H1 (cell line): ENCODE data around the gene NPTX1. TPM values are rescaled to one million over a fixed set of nuclear protein-coding genes. Genes with fewer than 3 reads are reported as not detected.

Experiments
- CTCF ChIA-PET: fragments of 300-600 bp; sonication (Branson Sonifier 250); formaldehyde crosslinking; loops from one replicate; lab custom pipeline; 2021; ENCODE audit not compliant: partially characterized antibody; lab: Charles Lee
- POLR2A ChIA-PET: fragments of 300-600 bp; sonication (Branson Sonifier 250); formaldehyde crosslinking; loops from one replicate; lab custom pipeline; 2021; ENCODE audit warnings: inconsistent platforms; ENCODE audit not compliant: partially characterized antibody; lab: Charles Lee
- DNase-seq, 2 experiments: peaks; one replicate each; pipeline versions ENCODE4 v3.0.0 to v3.0.0-alpha.2; 2010 to 2022; ENCODE audit warnings: low spot score in 2 of 2, low read depth in 1 of 2, mixed read lengths in 1 of 2
- FAIRE-seq: peaks from 2 replicates; lab custom pipeline; 2011; peaks lifted over from hg19 to GRCh38; lab: Jason Lieb, UNC
- H2AFZ ChIP-seq: 2 replicates; pipeline ENCODE4 v1.8.1; 2012; ENCODE audit warnings: low read length, inconsistent platforms
- H2AK5ac ChIP-seq: 2 replicates; pipeline ENCODE4 v1.6.1; 2013; ENCODE audit warnings: low read depth, low read length
- H2BK120ac ChIP-seq: replicated peaks from 2 replicates; pipeline ENCODE3; 2013; ENCODE audit warnings: low read depth, low read length, inconsistent platforms
- H2BK12ac ChIP-seq: 2 replicates; pipeline ENCODE4 v1.6.1; 2013; ENCODE audit warnings: low read depth, low read length
- H2BK15ac ChIP-seq: 2 replicates; pipeline ENCODE4 v1.6.1; 2013; ENCODE audit warnings: low read length
- H2BK20ac ChIP-seq: 2 replicates; pipeline ENCODE4 v1.6.1; 2013; ENCODE audit warnings: low read length
- H2BK5ac ChIP-seq: 2 replicates; pipeline ENCODE4 v1.6.1; 2013; ENCODE audit warnings: low read depth, low read length
- H3K14ac ChIP-seq: 2 replicates; pipeline ENCODE4 v1.6.1; 2013; ENCODE audit warnings: inconsistent platforms; ENCODE audit not compliant: insufficient read length
- H3K18ac ChIP-seq: 2 replicates; pipeline ENCODE4 v1.6.1; 2013; ENCODE audit warnings: low read length; ENCODE audit errors: extremely low read depth
- H3K23ac ChIP-seq: 2 replicates; pipeline ENCODE4 v1.6.1; 2013; ENCODE audit warnings: inconsistent platforms; ENCODE audit not compliant: insufficient read length
- H3K23me2 ChIP-seq: 2 replicates; pipeline ENCODE4 v1.6.1; 2013; ENCODE audit warnings: low read depth, low read length
- H3K27ac ChIP-seq: 2 replicates; pipeline ENCODE4 v1.6.1; 2011; ENCODE audit warnings: low read depth, low read length, inconsistent platforms
- H3K27me3 ChIP-seq, 4 experiments: replicated peaks in 1 of 4; 1 replicate in 1 of 4; 2 replicates in 3 of 4; pipeline versions ENCODE4 v1.6.1 to v1.8.1; 2011 to 2013; ENCODE audit warnings: low read length in 3 of 4, mild to moderate bottlenecking in 3 of 4, inconsistent platforms in 2 of 4, mixed read lengths in 2 of 4, moderate library complexity in 1 of 4; ENCODE audit not compliant: control insufficient read depth in 3 of 4, insufficient read depth in 3 of 4; ENCODE audit errors: extremely low read depth in 1 of 4
- H3K36me3 ChIP-seq, 4 experiments: 2 replicates each; pipeline versions ENCODE4 v1.6.1 to v1.8.1; 2011 to 2013; ENCODE audit warnings: mild to moderate bottlenecking in 4 of 4, low read length in 3 of 4, moderate library complexity in 2 of 4, control low read depth in 1 of 4, inconsistent platforms in 1 of 4; ENCODE audit not compliant: insufficient read depth in 4 of 4, control insufficient read depth in 2 of 4
- H3K4ac ChIP-seq: replicated peaks from 2 replicates; pipeline ENCODE3; 2013; ENCODE audit warnings: low read length, low read depth, mixed read lengths, inconsistent platforms; ENCODE audit not compliant: insufficient read length
- H3K4me1 ChIP-seq, 4 experiments: replicated peaks in 1 of 4; 1 replicate in 1 of 4; 2 replicates in 3 of 4; pipeline versions ENCODE4 v1.6.1 to v1.8.1; 2011 to 2013; ENCODE audit warnings: low read length in 3 of 4, inconsistent platforms in 2 of 4, mixed read lengths in 1 of 4; ENCODE audit not compliant: insufficient read depth in 4 of 4, control insufficient read depth in 3 of 4
- H3K4me2 ChIP-seq, 2 experiments: 2 replicates each; pipeline versions ENCODE4 v1.6.1 to v1.8.1; 2011 to 2013; ENCODE audit warnings: low read depth in 2 of 2, low read length in 2 of 2, control low read depth in 1 of 2, inconsistent platforms in 1 of 2, mild to moderate bottlenecking in 1 of 2; ENCODE audit not compliant: insufficient read depth in 1 of 2
- H3K4me3 ChIP-seq, 4 experiments: fragments of 200-600, 300-600 bp in 1 of 4; sonication (generic), shearing (Covaris generic), sonication (Bioruptor Twin) in 1 of 4; 2 replicates each; pipeline versions ENCODE4 v1.5.1 to v1.8.1; 2011 to 2016; ENCODE audit warnings: low read length in 4 of 4, low read depth in 3 of 4, control low read depth in 2 of 4, inconsistent platforms in 2 of 4, mild to moderate bottlenecking in 2 of 4, mixed read lengths in 1 of 4, moderate library complexity in 1 of 4; ENCODE audit not compliant: insufficient read depth in 2 of 4; ENCODE audit errors: extremely low read depth in 1 of 4
- H3K56ac ChIP-seq: replicated peaks from 2 replicates; pipeline ENCODE3; 2013; ENCODE audit warnings: low read depth, mild to moderate bottlenecking, mixed read lengths, low read length, inconsistent platforms; ENCODE audit not compliant: insufficient read length
- H3K79me1 ChIP-seq: 2 replicates; pipeline ENCODE4 v1.6.1; 2013; ENCODE audit warnings: low read depth, low read length, control low read depth
- H3K79me2 ChIP-seq, 2 experiments: 2 replicates each; pipeline versions ENCODE4 v1.6.1 to v1.8.1; 2012 to 2013; ENCODE audit warnings: low read length in 2 of 2, mild to moderate bottlenecking in 2 of 2, inconsistent platforms in 1 of 2; ENCODE audit not compliant: insufficient read depth in 2 of 2, control insufficient read depth in 1 of 2
- H3K9ac ChIP-seq, 4 experiments: replicated peaks in 1 of 4; 1 replicate in 1 of 4; 2 replicates in 3 of 4; pipeline versions ENCODE4 v1.6.1 to v1.8.1; 2011 to 2013; ENCODE audit warnings: low read depth in 3 of 4, low read length in 3 of 4, control low read depth in 2 of 4, mild to moderate bottlenecking in 2 of 4, moderate library complexity in 2 of 4, inconsistent platforms in 1 of 4; ENCODE audit errors: extremely low read depth in 1 of 4
- H3K9me3 ChIP-seq, 2 experiments: 2 replicates each; pipeline versions ENCODE4 v1.6.1 to v1.8.1; 2012 to 2013; ENCODE audit warnings: mild to moderate bottlenecking in 2 of 2, moderate library complexity in 2 of 2, control low read depth in 1 of 2, inconsistent platforms in 1 of 2, low read depth in 1 of 2, low read length in 1 of 2, mixed read lengths in 1 of 2; ENCODE audit not compliant: insufficient read depth in 2 of 2
- H4K20me1 ChIP-seq, 2 experiments: replicated peaks in 1 of 2; 2 replicates each; pipeline versions ENCODE3 to v1.8.1; 2011 to 2013; ENCODE audit warnings: inconsistent platforms in 2 of 2, low read length in 2 of 2, mild to moderate bottlenecking in 1 of 2; ENCODE audit not compliant: insufficient read depth in 2 of 2, control insufficient read depth in 1 of 2
- H4K5ac ChIP-seq: 2 replicates; pipeline ENCODE4 v1.6.1; 2013; ENCODE audit warnings: low read length, low read depth, mixed read lengths, inconsistent platforms; ENCODE audit not compliant: insufficient read length
- H4K8ac ChIP-seq: 2 replicates; pipeline ENCODE4 v1.8.0; 2013; ENCODE audit warnings: mild to moderate bottlenecking, moderate library complexity, low read length, inconsistent platforms; ENCODE audit not compliant: insufficient read depth; ENCODE audit errors: extremely low read depth
- H4K91ac ChIP-seq: replicated peaks from 2 replicates; pipeline ENCODE3; 2013; ENCODE audit warnings: low read length, mixed read lengths, inconsistent platforms; ENCODE audit not compliant: insufficient read length
- CEBPB ChIP-seq: IDR thresholded peaks from 2 replicates; pipeline ENCODE4 v1.6.1; 2012; ENCODE audit warnings: low read depth, low read length
- RFX5 ChIP-seq: IDR thresholded peaks from 2 replicates; pipeline ENCODE4 v1.6.1; 2011; ENCODE audit warnings: low read depth, low read length, improper control_type of control experiment, borderline replicate concordance
- TCF12 ChIP-seq: IDR thresholded peaks from 2 replicates; pipeline ENCODE4 v1.6.1; 2011; ENCODE audit warnings: low read depth, mild to moderate bottlenecking, low read length
- WGBS, 2 experiments: shearing (Covaris generic) in 1 of 2; methylation state at CpG; one replicate each; pipeline versions ENCODE4 v1.1.6 to v1.1.7; 2013 to 2015; ENCODE audit warnings: low lambda C conversion rate in 2 of 2, mixed read lengths in 2 of 2, inconsistent platforms in 1 of 2, low coverage in 1 of 2, missing lambda C conversion rate in 1 of 2; ENCODE audit not compliant: insufficient replicate concordance in 2 of 2, insufficient coverage in 1 of 2, insufficient read length in 1 of 2; ENCODE audit errors: extremely low coverage in 1 of 2, missing lambda C conversion rate in 1 of 2; 5-methylcytosine and 5-hydroxymethylcytosine counted together
- polyA plus RNA-seq, 7 experiments: library from polyadenylated mRNA; depleted of rRNA in 3 of 7; stranded (reverse) in 5 of 7; unstranded in 2 of 7; fragments of >200 nt in 5 of 7; fragments of 200-250 nt in 2 of 7; gene quantifications; 1 replicate in 5 of 7; 2 replicates in 1 of 7; 4 replicates in 1 of 7; pipeline versions ENCODE4 v1.2.1 to v1.2.3, GENCODE V29; 2011 to 2013; ENCODE audit warnings: missing spikeins in 2 of 7, mixed read lengths in 2 of 7
- total RNA-seq: library from RNA; stranded (reverse); fragmentation: NEBNext Ultra II Directional; extraction: Animal tissue kit (Norgen Biotek cat#: 25700); gene quantifications from 2 replicates; pipeline ENCODE4 v1.2.1, GENCODE V29; 2021

The NPTX1 gene
- total and polyA plus RNA-seq, 2 of the 8 experiments (the other 6 are each of a cell fraction or from before 2014, with no cell fraction given) = 12.0 to 17.9 TPM

GRCh38 chr17:80491478-80492342 lies 15.3 kb upstream of the NPTX1 start:
- DNase-seq = peak in 1 of 2 experiments; percentile 73
- Histone ChIP-seq H3K4me2 (no peak overlapping the region), H3K14ac (no peak overlapping the region), H3K18ac (no peak overlapping the region), H3K9me3 (no peaks in the 10 kb centered on the region), H3K4me3 (no peak overlapping the region), H2BK20ac (no peak overlapping the region), H3K4me1 (peaks cover 0 to 18% (median 5%) of the 10 kb centered on the region in 4 experiments; a peak in 6 of 7 replicates), H2AK5ac (0 out of 2 replicates have a peak overlapping the region, but pooled peaks have one; percentile 53), H3K56ac (no peak overlapping the region), H3K79me2 (no peaks in the 10 kb centered on the region), H3K23ac (no peak overlapping the region), H4K8ac (no peak overlapping the region), H3K27ac (no peak overlapping the region), H4K5ac (no peak overlapping the region), H3K79me1 (no peaks in the 10 kb centered on the region), H2AFZ (no peak overlapping the region), H2BK5ac (no peak overlapping the region), H4K91ac (no peak overlapping the region), H3K9ac (no peak overlapping the region), H2BK15ac (0 out of 2 replicates have a peak overlapping the region, but pooled peaks have one; percentile 10), H3K27me3 (peaks cover 0 to 7% (median 4%) of the 10 kb centered on the region in 4 experiments; a peak in 4 of 7 replicates), H3K4ac (no peak overlapping the region), H2BK120ac (no peak overlapping the region), H2BK12ac (no peak overlapping the region), H3K36me3 (no peaks in the 10 kb centered on the region), H4K20me1 (peaks cover 0 to 2% of the 10 kb centered on the region in 2 experiments), H3K23me2 (no peaks in the 10 kb centered on the region)
- no peak for TF ChIP-seq RFX5
- TF ChIP-seq CEBPB = no peak
- 0 out of 2 replicates have a peak, but pooled peaks have one; percentile 2 for TF ChIP-seq TCF12
- no peak for FAIRE-seq
- CTCF ChIA-PET = interaction anchor here (0.7 to 1.5 kb wide), 9 partner anchors 11 to 148 kb away, joined by 3 to 4 read pairs (median 3); no protein-coding TSS in a partner anchor
- 58% methylated on average over 16 of the region's 21 CpGs; no CpG with 5 or more reads in 1 of the 2 experiments for WGBS, 2 experiments
- POLR2A ChIA-PET = interaction anchor here (1.4 kb wide), 1 partner anchor 9 kb away, joined by 3 read pairs; no protein-coding TSS in a partner anchor
